SIG-M5 treated with dmso at 0.1 percent for 504 hours (cell line): ENCODE measurements around the gene SIDT2.

Experiments used
- DNase-seq: peaks from one replicate; lab custom pipeline; 2025; ENCODE audit not compliant: unreplicated experiment; lab: John Stamatoyannopoulos, UW

The SIDT2 gene

GRCh38 chr11:117188620-117189081 is 10.1 kb downstream of the SIDT2 start:
- no peak for DNase-seq

DNA sequence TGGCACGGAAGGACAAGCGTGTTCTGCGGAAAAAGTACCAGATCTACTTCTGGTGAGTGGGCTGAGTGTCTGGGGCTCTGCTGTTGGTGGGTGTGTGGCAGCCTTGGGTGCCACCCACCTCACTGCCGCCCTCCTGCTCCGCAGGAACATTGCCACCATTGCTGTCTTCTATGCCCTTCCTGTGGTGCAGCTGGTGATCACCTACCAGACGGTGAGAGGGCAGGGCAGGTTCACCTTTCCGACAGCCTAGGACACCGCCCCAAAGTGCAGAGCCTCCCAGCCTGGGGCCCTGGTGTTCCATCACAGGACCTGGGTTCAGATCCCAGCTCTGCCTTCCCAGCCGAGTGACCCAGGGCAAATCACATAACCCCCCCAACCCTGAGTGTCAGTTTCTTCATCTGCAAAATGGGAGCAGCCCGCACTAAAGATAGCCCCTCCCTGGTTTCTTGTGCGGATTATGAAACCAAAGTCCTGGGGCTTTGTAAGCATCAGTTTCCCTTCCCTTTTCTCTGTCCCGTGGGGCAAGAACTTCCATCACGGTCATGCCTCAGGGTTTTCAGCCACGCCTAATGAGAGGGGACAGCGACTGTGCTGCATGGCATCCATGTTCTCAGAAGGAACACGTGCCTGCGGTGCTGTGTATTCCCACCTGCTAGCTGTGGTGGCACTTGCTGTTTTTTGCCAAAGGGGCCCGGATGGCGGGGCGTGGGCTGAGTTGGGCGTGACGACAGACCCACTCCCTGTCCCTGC is 10.8 kb downstream of the SIDT2 start:
- DNase-seq = peak; percentile 88

DNA sequence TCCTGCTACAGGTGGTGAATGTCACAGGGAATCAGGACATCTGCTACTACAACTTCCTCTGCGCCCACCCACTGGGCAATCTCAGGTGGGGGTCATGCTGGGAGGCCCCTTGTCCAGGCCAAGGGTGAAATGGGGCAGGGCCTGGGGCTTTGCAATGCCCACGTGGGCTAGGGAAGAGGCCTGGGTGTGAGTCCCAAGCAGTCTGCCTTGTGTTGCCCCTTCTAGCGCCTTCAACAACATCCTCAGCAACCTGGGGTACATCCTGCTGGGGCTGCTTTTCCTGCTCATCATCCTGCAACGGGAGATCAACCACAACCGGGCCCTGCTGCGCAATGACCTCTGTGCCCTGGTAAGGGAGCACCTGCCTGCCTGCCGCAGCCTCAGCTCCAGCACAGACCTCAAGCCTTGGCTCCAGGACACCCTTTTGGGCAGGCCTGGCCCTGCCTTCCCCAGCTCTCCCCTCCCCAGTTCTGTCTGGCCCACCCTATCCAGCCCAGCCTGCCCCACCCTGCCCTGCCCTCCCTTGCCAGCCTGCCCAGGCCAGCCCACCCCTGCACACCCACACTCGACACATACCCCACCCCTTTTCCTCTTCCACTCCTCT is 11.5 kb downstream of the SIDT2 start:
- DNase-seq = no peak

- DNase-seq = no peak
Observed at GRCh38 chr11:117191680-117192400, 13.3 kb downstream of the SIDT2 start.

GRCh38 chr11:117192401-117192875 is 13.9 kb downstream of the SIDT2 start:
- DNase-seq = no peak

- no peak for DNase-seq
Observed at GRCh38 chr11:117193130-117194020, 14.8 kb downstream of the SIDT2 start.

- no peak for DNase-seq
Observed at GRCh38 chr11:117194267-117194666, 15.7 kb downstream of the SIDT2 start.

- DNase-seq = no peak
Observed at GRCh38 chr11:117195258-117195657, 16.7 kb downstream of the SIDT2 start.

GRCh38 chr11:117195761-117196160 is 17.2 kb downstream of the SIDT2 start:
- no peak for DNase-seq

DNA sequence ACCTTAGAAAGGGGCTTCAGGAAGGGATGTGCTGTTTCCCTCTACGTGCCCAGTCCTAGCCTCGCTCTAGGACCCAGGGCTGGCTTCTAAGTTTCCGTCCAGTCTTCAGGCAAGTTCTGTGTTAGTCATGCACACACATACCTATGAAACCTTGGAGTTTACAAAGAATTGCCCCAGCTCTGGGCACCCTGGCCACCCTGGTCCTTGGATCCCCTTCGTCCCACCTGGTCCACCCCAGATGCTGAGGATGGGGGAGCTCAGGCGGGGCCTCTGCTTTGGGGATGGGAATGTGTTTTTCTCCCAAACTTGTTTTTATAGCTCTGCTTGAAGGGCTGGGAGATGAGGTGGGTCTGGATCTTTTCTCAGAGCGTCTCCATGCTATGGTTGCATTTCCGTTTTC is 18.5 kb downstream of the SIDT2 start:
- no peak for DNase-seq

DNA sequence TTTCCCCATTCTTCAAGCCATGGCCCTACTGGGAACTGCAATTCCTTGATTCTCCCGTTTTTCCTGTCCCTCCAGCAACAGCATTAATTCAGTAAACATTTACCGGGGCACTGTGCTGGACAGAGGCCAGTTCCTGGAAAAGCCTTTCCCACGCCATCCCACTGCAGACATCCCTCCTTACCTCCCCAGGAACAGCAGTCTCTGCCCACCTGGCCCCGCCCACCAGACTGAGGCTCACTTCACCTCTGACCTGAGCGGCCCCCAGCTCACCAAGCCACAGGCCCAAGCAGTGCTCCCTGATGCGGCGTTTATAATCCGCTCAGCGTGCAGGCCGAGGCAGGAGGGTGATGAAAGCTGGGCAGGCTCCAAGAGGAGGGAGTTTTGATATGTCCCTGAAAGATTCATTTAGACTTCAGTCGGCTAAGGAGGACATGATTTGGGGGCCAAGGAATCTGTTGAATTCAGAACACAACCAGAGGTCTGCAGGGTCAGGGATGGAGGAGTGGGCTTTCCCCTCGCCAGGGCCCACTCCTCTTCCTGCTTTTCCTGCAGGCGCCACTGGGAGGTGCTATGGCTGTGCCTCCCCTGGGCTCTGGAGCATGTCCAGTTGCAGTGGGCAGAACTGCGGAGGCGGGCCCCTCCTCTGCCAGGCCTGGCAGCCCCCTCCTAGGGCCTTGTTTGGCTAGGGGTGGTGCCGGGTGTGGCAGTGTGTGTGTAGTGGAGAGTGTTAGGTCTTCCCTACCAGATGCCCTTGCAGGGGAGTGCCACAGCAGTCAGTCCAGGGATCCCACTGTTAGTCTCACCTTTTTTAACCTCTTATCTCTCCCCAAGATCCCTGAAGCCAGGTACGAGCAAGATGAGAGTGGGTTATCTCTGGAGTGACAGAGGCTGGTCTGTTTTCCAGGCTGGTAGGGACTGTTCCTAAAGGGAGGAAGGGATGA is 19.2 kb downstream of the SIDT2 start:
- no peak for DNase-seq

GRCh38 chr11:117198613-117199012 is 20.1 kb downstream of the SIDT2 start:
- no peak for DNase-seq

GRCh38 chr11:117199053-117199915 is 20.7 kb downstream of the SIDT2 start, which contains the start of gene TAGLN:
TSS of gene TAGLN (plus strand) at chr11:117199370. CDS start at chr11:117203014, 3,644 bp downstream.
- no peak for DNase-seq

GRCh38 chr11:117199916-117200812 is 21.6 kb downstream of the SIDT2 start:
- no peak for DNase-seq

DNA sequence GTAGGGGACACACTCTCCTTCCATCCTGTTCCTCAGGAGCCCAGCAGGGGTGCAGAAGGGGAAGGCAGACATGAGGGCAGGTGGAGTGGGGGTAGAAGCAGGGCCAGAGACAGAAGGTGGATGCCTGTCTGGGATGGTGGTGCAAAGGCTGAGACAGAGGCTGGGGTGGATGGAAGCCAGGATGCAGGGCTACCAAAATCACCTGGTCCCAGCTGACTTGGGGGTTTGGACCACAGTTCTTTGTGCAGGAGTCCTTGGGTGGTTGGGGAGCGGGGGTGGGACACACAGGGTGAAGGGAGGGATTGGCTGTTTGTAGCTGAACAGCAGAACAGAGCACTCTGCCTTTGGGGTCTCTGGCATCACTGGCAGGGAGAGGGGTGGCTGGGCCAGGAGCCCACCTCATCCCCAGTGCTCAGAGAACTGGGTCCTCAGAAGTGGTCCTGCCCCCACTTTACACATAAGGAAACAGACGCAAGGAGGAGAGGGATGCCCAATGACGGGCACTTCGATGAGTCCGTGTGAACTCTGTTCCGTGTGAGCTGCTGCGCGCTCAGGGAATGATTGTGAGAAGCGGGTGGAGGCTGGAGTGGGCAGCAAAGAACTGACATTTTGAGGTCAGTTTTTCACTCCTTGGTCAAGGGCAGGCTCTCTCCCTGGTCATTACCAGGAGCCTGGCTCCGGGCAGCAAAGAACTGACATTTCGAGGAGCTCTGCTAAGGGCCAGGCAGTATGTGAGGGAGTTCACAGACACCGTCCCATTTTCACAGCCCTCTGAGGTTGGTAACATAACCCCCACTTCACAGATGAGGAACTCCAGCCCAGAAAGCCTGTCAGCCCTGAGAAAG is 22.5 kb downstream of the SIDT2 start:
- DNase-seq = no peak

- DNase-seq = no peak
Observed at GRCh38 chr11:117201658-117202305, 23.2 kb downstream of the SIDT2 start.
